Activated CD8-positive, alpha-beta memory T cell treated with anti-CD3 and anti-CD28 coated beads, Interleukin-2, amount 10 ng/mL, durations not matched to agents 7 days and 5 days (primary cell): ENCODE measurements around the gene JMJD1C. TPM values are rescaled to one million over a fixed set of nuclear protein-coding genes. Genes with fewer than 3 reads are reported as not detected.
"Not testable (repeated sequence)": the region's sequence is repeated elsewhere in the genome, so short reads cannot be mapped to it uniquely, and the experiment has no call there.

Experiments
- ATAC-seq: fragments of 150-1000 bp; cut with Tn5 transposase; one replicate; pipeline ENCODE4 v1.10.0; 2021; ENCODE audit warnings: moderate library complexity
- CTCF ChIA-PET: fragments of 350-600 bp; sonication (Branson Sonifier 250); formaldehyde crosslinking; loops from one replicate; lab custom pipeline; 2021; ENCODE audit warnings: antibody characterized with exemption; lab: Charles Lee
- DNase-seq: peaks from one replicate; pipeline ENCODE4 v3.0.0-alpha.2; 2020
- H3K27ac Mint-ChIP-seq: one replicate; pipeline ENCODE4 v1.8.0; 2021; ENCODE audit warnings: mild to moderate bottlenecking, mixed read lengths
- H3K27me3 Mint-ChIP-seq: one replicate; pipeline ENCODE4 v1.8.0; 2021; ENCODE audit warnings: mixed read lengths
- H3K36me3 Mint-ChIP-seq: one replicate; pipeline ENCODE4 v1.8.0; 2021; ENCODE audit warnings: mild to moderate bottlenecking, mixed read lengths
- H3K4me1 Mint-ChIP-seq: one replicate; pipeline ENCODE4 v1.8.0; 2021; ENCODE audit warnings: mixed read lengths
- H3K4me3 Mint-ChIP-seq: one replicate; pipeline ENCODE4 v1.8.0; 2021; ENCODE audit warnings: mild to moderate bottlenecking, moderate library complexity, mixed read lengths
- H3K9me3 Mint-ChIP-seq: one replicate; pipeline ENCODE4 v1.8.0; 2022; ENCODE audit warnings: low read depth, mixed read lengths
- total RNA-seq, 2 experiments: library from RNA; stranded (reverse); gene quantifications; one replicate each; pipeline ENCODE4 v1.2.3, GENCODE V29; 2021

Gene JMJD1C
- total RNA-seq, 2 experiments from 2014 or later: 55.7 to 87.6 TPM

GRCh38 chr10:63153868-63154545 is 311.8 kb downstream of the JMJD1C start:
- CTCF ChIA-PET, H3K9me3 Mint-ChIP-seq, H3K27ac Mint-ChIP-seq, DNase-seq, H3K27me3 Mint-ChIP-seq, H3K4me3 Mint-ChIP-seq, ATAC-seq: not testable (repeated sequence)
- Mint-ChIP-seq H3K4me1 (peaks cover 15% of the 10 kb centered on the region), H3K36me3 (peaks cover 26% of the 10 kb centered on the region)

GRCh38 chr10:63150745-63151144 is 315.0 kb downstream of the JMJD1C start:
- ATAC-seq (no peak), DNase-seq (no peak)
- Mint-ChIP-seq H3K9me3 (no peaks in the 10 kb centered on the region), H3K27ac (no peak overlapping the region), H3K4me3 (no peak overlapping the region), H3K27me3 (no peaks in the 10 kb centered on the region), H3K36me3 (peaks cover 47% of the 10 kb centered on the region), H3K4me1 (peaks cover 11% of the 10 kb centered on the region)
- CTCF ChIA-PET: no interaction called here

GRCh38 chr10:63146503-63146902 is 319.3 kb downstream of the JMJD1C start:
- no peak for ATAC-seq
- no peaks in the 10 kb centered on the region for H3K9me3 Mint-ChIP-seq
- peaks cover 29% of the 10 kb centered on the region for H3K4me1 Mint-ChIP-seq

GRCh38 chr10:63145782-63146181 is 320.0 kb downstream of the JMJD1C start:
- Mint-ChIP-seq H3K27me3 (no peaks in the 10 kb centered on the region), H3K27ac (no peak overlapping the region), H3K36me3 (peaks cover 44% of the 10 kb centered on the region), H3K4me3 (no peak overlapping the region), H3K4me1 (peaks cover 31% of the 10 kb centered on the region), H3K9me3 (no peaks in the 10 kb centered on the region)
- no peak for DNase-seq
- CTCF ChIA-PET: interaction anchor here (0.8 to 2.7 kb wide), 6 partner anchors 12 to 485 kb away, joined by 3 to 16 read pairs (median 4); partner anchors contain the start of gene NRBF2
- peak; percentile 45 for ATAC-seq

More at GRCh38 chr10:63146503-63146902, 319.3 kb downstream of the JMJD1C start:
- Mint-ChIP-seq H3K27me3 (no peaks in the 10 kb centered on the region), H3K4me3 (no peak overlapping the region), H3K27ac (no peak overlapping the region), H3K36me3 (peaks cover 42% of the 10 kb centered on the region)
- DNase-seq: no peak
- CTCF ChIA-PET: interaction anchor here (0.8 to 2.6 kb wide), 4 partner anchors 11 to 485 kb away, joined by 3 to 12 read pairs (median 4); partner anchors contain the start of gene NRBF2

GRCh38 chr10:63143987-63144386 is 321.8 kb downstream of the JMJD1C start:
- Mint-ChIP-seq H3K9me3 (no peaks in the 10 kb centered on the region), H3K36me3 (peaks cover 49% of the 10 kb centered on the region), H3K27me3 (no peaks in the 10 kb centered on the region), H3K27ac (no peak overlapping the region), H3K4me1 (peaks cover 32% of the 10 kb centered on the region), H3K4me3 (no peak overlapping the region)
- no peak for ATAC-seq
- no peak for DNase-seq
- CTCF ChIA-PET: interaction anchor here (1.0 to 2.7 kb wide), 2 partner anchors 14 to 517 kb away, joined by 3 to 16 read pairs; no protein-coding TSS in a partner anchor

- H3K9me3 Mint-ChIP-seq: no peaks in the 10 kb centered on the region
These were observed 323.6 kb downstream of the JMJD1C start for GRCh38 chr10:63142136-63142535.

GRCh38 chr10:63140077-63140476 is 325.7 kb downstream of the JMJD1C start:
- CTCF ChIA-PET: interaction anchor here (0.6 to 3.8 kb wide), 4 partner anchors 17 to 648 kb away, joined by 3 to 16 read pairs (median 3); no protein-coding TSS in a partner anchor
- no peaks in the 10 kb centered on the region for H3K27me3 Mint-ChIP-seq
- H3K4me1 Mint-ChIP-seq: peaks cover 49% of the 10 kb centered on the region

More at GRCh38 chr10:63142136-63142535, 323.6 kb downstream of the JMJD1C start:
- no peak for ATAC-seq
- no peaks in the 10 kb centered on the region for H3K27me3 Mint-ChIP-seq
- H3K27ac Mint-ChIP-seq: no peak overlapping the region
- DNase-seq: no peak
- H3K4me3 Mint-ChIP-seq: no peak overlapping the region
- H3K4me1 Mint-ChIP-seq: peaks cover 41% of the 10 kb centered on the region
- peaks cover 46% of the 10 kb centered on the region for H3K36me3 Mint-ChIP-seq
- CTCF ChIA-PET: interaction anchor here (0.7 to 1.2 kb wide), 3 partner anchors 24 to 502 kb away, joined by 3 read pairs; no protein-coding TSS in a partner anchor

GRCh38 chr10:63137306-63137705 is 328.5 kb downstream of the JMJD1C start:
- Mint-ChIP-seq H3K27ac (no peak overlapping the region), H3K4me3 (no peak overlapping the region), H3K36me3 (peaks cover 39% of the 10 kb centered on the region), H3K27me3 (no peaks in the 10 kb centered on the region), H3K4me1 (peaks cover 54% of the 10 kb centered on the region), H3K9me3 (no peaks in the 10 kb centered on the region)
- CTCF ChIA-PET: interaction anchor here (0.7 kb wide), 1 partner anchor 20 kb away, joined by 3 read pairs; no protein-coding TSS in a partner anchor
- DNase-seq (no peak), ATAC-seq (no peak)

More at GRCh38 chr10:63140077-63140476, 325.7 kb downstream of the JMJD1C start:
- no peak overlapping the region for H3K4me3 Mint-ChIP-seq
- H3K9me3 Mint-ChIP-seq: no peaks in the 10 kb centered on the region
- no peak for DNase-seq
- H3K27ac Mint-ChIP-seq: no peak overlapping the region
- no peak for ATAC-seq
- H3K36me3 Mint-ChIP-seq: peaks cover 42% of the 10 kb centered on the region

- peaks cover 43% of the 10 kb centered on the region for H3K4me1 Mint-ChIP-seq
These were observed 331.8 kb downstream of the JMJD1C start for GRCh38 chr10:63133821-63134557.

GRCh38 chr10:63133056-63133820 is 332.5 kb downstream of the JMJD1C start, which contains the start of gene NRBF2:
NRBF2 (plus strand) TSS chr10:63133328; CDS start chr10:63133471, 143 bp downstream.
- H3K4me3 Mint-ChIP-seq: peak within 1 kb of the TSS; percentile 86
- H3K9me3 Mint-ChIP-seq: no peaks in the 10 kb centered on the region
- H3K27ac Mint-ChIP-seq: peak within 1 kb of the TSS; percentile 94
- CTCF ChIA-PET: interaction anchor here (0.7 to 4.1 kb wide), 10 partner anchors 13 to 587 kb away, joined by 3 to 31 read pairs (median 3); no protein-coding TSS in a partner anchor
- ATAC-seq (peak; percentile 93), DNase-seq (peak; percentile 98)
- peaks cover 39% of the 10 kb centered on the region for H3K4me1 Mint-ChIP-seq
- peaks cover 17% of the 10 kb centered on the region for H3K36me3 Mint-ChIP-seq
- H3K27me3 Mint-ChIP-seq: peaks cover 6% of the 10 kb centered on the region

More at GRCh38 chr10:63133821-63134557, 331.8 kb downstream of the JMJD1C start:
- H3K27ac Mint-ChIP-seq: peak overlapping the region; percentile 94
- peaks cover 20% of the 10 kb centered on the region for H3K36me3 Mint-ChIP-seq
- CTCF ChIA-PET: interaction anchor here (0.7 to 4.1 kb wide), 12 partner anchors 9 to 586 kb away, joined by 3 to 31 read pairs (median 3); no protein-coding TSS in a partner anchor
- H3K27me3 Mint-ChIP-seq: peaks cover 4% of the 10 kb centered on the region
- H3K4me3 Mint-ChIP-seq: peak overlapping the region; percentile 86
- no peak for ATAC-seq
- no peak for DNase-seq
- no peaks in the 10 kb centered on the region for H3K9me3 Mint-ChIP-seq

GRCh38 chr10:63132651-63133055 is 333.1 kb downstream of the JMJD1C start:
- DNase-seq: no peak
- Mint-ChIP-seq H3K4me3 (peak overlapping the region; percentile 86), H3K27ac (peak overlapping the region; percentile 94), H3K27me3 (peaks cover 6% of the 10 kb centered on the region), H3K9me3 (no peaks in the 10 kb centered on the region), H3K36me3 (peaks cover 15% of the 10 kb centered on the region), H3K4me1 (peaks cover 36% of the 10 kb centered on the region)
- CTCF ChIA-PET: interaction anchor here (0.7 to 4.1 kb wide), 11 partner anchors 13 to 588 kb away, joined by 3 to 31 read pairs (median 3); no protein-coding TSS in a partner anchor
- ATAC-seq: no peak

- H3K27me3 Mint-ChIP-seq: peaks cover 6% of the 10 kb centered on the region
- H3K36me3 Mint-ChIP-seq: peaks cover 5% of the 10 kb centered on the region
- no peak overlapping the region for H3K4me3 Mint-ChIP-seq
- CTCF ChIA-PET: no interaction called here
- no peak for DNase-seq
- H3K9me3 Mint-ChIP-seq: no peaks in the 10 kb centered on the region
- no peak overlapping the region for H3K27ac Mint-ChIP-seq
- no peak for ATAC-seq
- H3K4me1 Mint-ChIP-seq: peaks cover 14% of the 10 kb centered on the region
These were observed 335.9 kb downstream of the JMJD1C start for GRCh38 chr10:63129888-63130287.
